BLaER1 treated with 17β-estradiol and CSF1 and Interleukin-3, amounts not matched to agents 10 nM and 100 nM (cell line): ENCODE measurements around the gene SLC35F3.

ENCODE experiments used
- H3K27ac ChIP-seq, 11 experiments: shearing (Covaris generic); formaldehyde crosslinking; 2 replicates each; pipeline ENCODE4 v1.8.1; 2022
- H3K27me3 ChIP-seq, 11 experiments: shearing (Covaris generic); formaldehyde crosslinking; 2 replicates each; pipeline ENCODE4 v1.8.1; 2022
- H3K36me3 ChIP-seq, 11 experiments: shearing (Covaris generic); formaldehyde crosslinking; 2 replicates each; pipeline ENCODE4 v1.8.1; 2022
- H3K4me1 ChIP-seq, 10 experiments: shearing (Covaris generic); formaldehyde crosslinking; 2 replicates each; pipeline ENCODE4 v1.8.1; 2022
- H3K4me2 ChIP-seq, 11 experiments: shearing (Covaris generic); formaldehyde crosslinking; 2 replicates each; pipeline ENCODE4 v1.8.1; 2022
- H3K4me3 ChIP-seq, 10 experiments: shearing (Covaris generic); formaldehyde crosslinking; 2 replicates each; pipeline ENCODE4 v1.8.1; 2022
- H3K9ac ChIP-seq, 11 experiments: shearing (Covaris generic); formaldehyde crosslinking; 2 replicates each; pipeline ENCODE4 v1.8.1; 2022
- H3K9me3 ChIP-seq, 11 experiments: shearing (Covaris generic); formaldehyde crosslinking; replicated peaks in 1 of 11; 2 replicates each; pipeline ENCODE4 v1.8.1; 2022
- H4K20me1 ChIP-seq, 11 experiments: shearing (Covaris generic); formaldehyde crosslinking; 2 replicates each; pipeline ENCODE4 v1.8.1; 2022
- Cebpa-rat ChIP-seq, 11 experiments: shearing (Covaris generic); IDR thresholded peaks; 2 replicates each; pipeline ENCODE4 v1.8.1; 2022

The SLC35F3 gene

GRCh38 chr1:234357831-234358230 is 453.4 kb downstream of the SLC35F3 start:
- no peak overlapping the region for H3K27ac ChIP-seq
- H3K4me1 ChIP-seq = no peaks in the 10 kb centered on the region
- no peaks in the 10 kb centered on the region for H4K20me1 ChIP-seq
- no peak for TF ChIP-seq Cebpa-rat (IDR thresholded peaks at IDR 0.05)
- no peak overlapping the region for H3K9ac ChIP-seq
- H3K27me3 ChIP-seq = no peaks in the 10 kb centered on the region
- H3K36me3 ChIP-seq = no peaks in the 10 kb centered on the region
- H3K9me3 ChIP-seq = peaks cover 0 to 4% (median 0%) of the 10 kb centered on the region in 11 experiments; a peak in 2 of 22 replicates
- no peak overlapping the region for H3K4me2 ChIP-seq
- H3K4me3 ChIP-seq = no peak overlapping the region

DNA sequence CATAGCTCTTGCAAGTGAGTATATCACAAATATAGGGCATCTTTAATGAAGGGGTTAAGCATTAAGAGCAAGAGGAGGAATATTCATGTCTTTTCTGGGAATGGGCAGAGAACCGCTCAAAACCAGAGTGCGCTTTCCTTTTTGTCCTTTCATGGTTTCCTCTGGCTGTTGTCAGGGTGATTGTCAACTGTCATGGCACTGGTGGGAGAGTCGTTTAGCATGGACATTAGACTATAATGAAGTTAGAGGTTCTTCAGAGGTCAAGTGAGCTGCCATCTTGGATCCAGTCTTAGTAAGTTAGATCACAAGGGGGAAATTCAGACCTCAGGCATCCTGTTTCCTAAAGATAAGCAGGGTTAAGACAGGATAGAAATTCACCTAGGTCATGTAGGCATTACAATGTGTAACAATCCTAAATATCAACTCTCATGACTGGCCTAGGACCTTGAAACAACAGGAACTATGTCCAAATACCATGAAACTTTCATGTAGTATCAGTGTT is 456.7 kb downstream of the SLC35F3 start:
- TF ChIP-seq Cebpa-rat (IDR thresholded peaks at IDR 0.05) = no peak
- H3K4me3 ChIP-seq = no peak overlapping the region
- no peak overlapping the region for H3K9ac ChIP-seq
- peaks cover 0 to 4% (median 0%) of the 10 kb centered on the region in 11 experiments; a peak in 1 of 22 replicates for H3K9me3 ChIP-seq
- no peaks in the 10 kb centered on the region for H3K36me3 ChIP-seq
- no peaks in the 10 kb centered on the region for H4K20me1 ChIP-seq
- no peak overlapping the region for H3K4me2 ChIP-seq
- H3K27me3 ChIP-seq = no peaks in the 10 kb centered on the region
- H3K4me1 ChIP-seq = no peaks in the 10 kb centered on the region
- no peak overlapping the region for H3K27ac ChIP-seq

DNA sequence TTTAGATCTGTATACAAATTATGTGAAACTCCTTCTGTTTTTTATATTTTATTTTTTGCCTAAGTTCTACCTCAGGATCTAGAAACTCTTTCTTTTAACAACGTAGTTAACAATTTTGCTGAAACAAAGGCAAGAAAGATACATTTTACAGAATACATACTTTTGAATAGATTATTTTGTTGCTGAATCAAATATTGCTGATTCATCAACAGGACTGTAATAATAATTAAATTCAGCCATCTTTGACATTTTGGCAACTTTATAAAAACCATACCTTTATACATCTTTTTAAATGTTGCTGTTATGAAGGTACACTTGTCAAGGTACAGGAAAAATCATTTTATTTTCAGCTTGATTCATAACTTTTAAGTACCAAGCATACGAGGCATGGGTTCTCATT is 458.1 kb downstream of the SLC35F3 start:
- no peak overlapping the region for H3K4me2 ChIP-seq
- H3K9me3 ChIP-seq = no peaks in the 10 kb centered on the region
- no peak for TF ChIP-seq Cebpa-rat (IDR thresholded peaks at IDR 0.05)
- no peaks in the 10 kb centered on the region for H3K4me1 ChIP-seq
- H3K4me3 ChIP-seq = no peak overlapping the region
- no peaks in the 10 kb centered on the region for H3K27me3 ChIP-seq
- H3K36me3 ChIP-seq = no peaks in the 10 kb centered on the region
- no peak overlapping the region for H3K27ac ChIP-seq
- H4K20me1 ChIP-seq = no peaks in the 10 kb centered on the region
- no peak overlapping the region for H3K9ac ChIP-seq

GRCh38 chr1:234368320-234369032 is 464.0 kb downstream of the SLC35F3 start:
- TF ChIP-seq Cebpa-rat (IDR thresholded peaks at IDR 0.05) = no peak
- Histone ChIP-seq H3K27ac (no peak overlapping the region), H3K4me2 (no peak overlapping the region), H3K4me3 (no peak overlapping the region), H3K9me3 (no peaks in the 10 kb centered on the region), H4K20me1 (no peaks in the 10 kb centered on the region), H3K27me3 (no peaks in the 10 kb centered on the region), H3K4me1 (peaks cover 4 to 30% (median 11%) of the 10 kb centered on the region in 10 experiments; a peak in 16 of 20 replicates), H3K9ac (no peak overlapping the region), H3K36me3 (no peaks in the 10 kb centered on the region)

- H4K20me1 ChIP-seq = no peaks in the 10 kb centered on the region
- TF ChIP-seq Cebpa-rat (IDR thresholded peaks at IDR 0.05) = no peak
- H3K4me2 ChIP-seq = peak overlapping the region in 2 of 11 experiments; percentile 38 to 48; a peak in 1 of 22 replicates
- no peak overlapping the region for H3K4me3 ChIP-seq
- no peak overlapping the region for H3K9ac ChIP-seq
- H3K36me3 ChIP-seq = no peaks in the 10 kb centered on the region
- H3K9me3 ChIP-seq = no peaks in the 10 kb centered on the region
- H3K27me3 ChIP-seq = no peaks in the 10 kb centered on the region
- H3K27ac ChIP-seq = peak overlapping the region in 1 of 11 experiments; percentile 38; a peak in 1 of 22 replicates
- H3K4me1 ChIP-seq = peaks cover 4 to 30% (median 11%) of the 10 kb centered on the region in 10 experiments; a peak in 18 of 20 replicates
These were observed 464.6 kb downstream of the SLC35F3 start for GRCh38 chr1:234369033-234369430.

GRCh38 chr1:234369784-234370183 is 465.3 kb downstream of the SLC35F3 start:
- Histone ChIP-seq H3K4me2 (peak overlapping the region in 5 of 11 experiments; percentile 36 to 48 (median 38); a peak in 7 of 22 replicates), H3K4me3 (no peak overlapping the region), H3K9me3 (no peaks in the 10 kb centered on the region), H4K20me1 (no peaks in the 10 kb centered on the region), H3K4me1 (peaks cover 11 to 35% (median 18%) of the 10 kb centered on the region in 10 experiments), H3K27ac (peak overlapping the region in 5 of 11 experiments; percentile 17 to 49 (median 38); a peak in 8 of 22 replicates), H3K9ac (no peak overlapping the region), H3K36me3 (peaks cover 0 to 3% (median under 1%) of the 10 kb centered on the region in 11 experiments; a peak in 5 of 22 replicates), H3K27me3 (no peaks in the 10 kb centered on the region)
- TF ChIP-seq Cebpa-rat (IDR thresholded peaks at IDR 0.05) = no peak

DNA sequence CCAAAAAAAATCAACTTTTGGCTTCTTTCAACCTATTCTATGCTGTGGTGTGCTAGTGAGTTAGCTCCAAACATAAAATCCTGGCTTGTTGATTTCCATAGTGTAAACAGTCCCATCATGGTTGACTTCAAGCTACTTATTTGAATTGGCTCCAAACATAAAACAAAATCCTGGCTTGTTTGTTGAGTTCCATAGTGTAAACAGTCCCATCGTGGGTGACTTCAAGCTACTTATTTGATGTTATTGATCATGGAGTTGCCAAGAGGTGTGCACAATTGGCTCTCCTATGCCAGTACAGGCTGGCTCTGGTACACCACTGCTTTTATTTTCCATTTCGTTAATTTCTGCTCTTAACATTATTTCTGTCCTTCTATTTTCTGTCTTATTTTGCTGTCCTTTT is 466.9 kb downstream of the SLC35F3 start:
- Histone ChIP-seq H3K27me3 (no peaks in the 10 kb centered on the region), H3K4me3 (no peak overlapping the region), H4K20me1 (no peaks in the 10 kb centered on the region), H3K9me3 (no peaks in the 10 kb centered on the region), H3K4me1 (peaks cover 17 to 49% (median 28%) of the 10 kb centered on the region in 10 experiments), H3K9ac (no peak overlapping the region), H3K27ac (no peak overlapping the region), H3K4me2 (peak overlapping the region in 5 of 11 experiments; percentile 83 to 93 (median 89); a peak in 6 of 22 replicates), H3K36me3 (peaks cover 13 to 20% (median 17%) of the 10 kb centered on the region in 11 experiments)
- no peak for TF ChIP-seq Cebpa-rat (IDR thresholded peaks at IDR 0.05)

- Histone ChIP-seq H3K27me3 (no peaks in the 10 kb centered on the region), H3K4me1 (peaks cover 17 to 49% (median 28%) of the 10 kb centered on the region in 10 experiments), H3K4me3 (peak overlapping the region; percentile 68 to 90 (median 82)), H3K9me3 (no peaks in the 10 kb centered on the region), H4K20me1 (0 out of 22 replicates have a peak, but pooled peaks cover 0 to under 1% (median 0%) of the 10 kb centered on the region in 11 experiments), H3K4me2 (peak overlapping the region; percentile 69 to 93 (median 83)), H3K9ac (peak overlapping the region; percentile 89 to 97 (median 94)), H3K36me3 (peaks cover 19 to 27% (median 23%) of the 10 kb centered on the region in 11 experiments), H3K27ac (peak overlapping the region; percentile 87 to 96 (median 94); a peak in 21 of 22 replicates)
- TF ChIP-seq Cebpa-rat (IDR thresholded peaks at IDR 0.05) = peak in 1 of 11 experiments; percentile 24; a peak in 1 of 22 replicates
These were observed 467.7 kb downstream of the SLC35F3 start for GRCh38 chr1:234372011-234372757.
